Mesenteric fat pad (tissue), 1 donor: ENCODE data around the gene CFAP57. TPM values are rescaled to one million over a fixed set of nuclear protein-coding genes. Genes with fewer than 3 reads are reported as not detected.
"Not testable (repeated sequence)": the region's sequence is repeated elsewhere in the genome, so short reads cannot be mapped to it uniquely, and the experiment has no call there.

Experiments
- DNase-seq: peaks from one replicate; pipeline ENCODE4 v3.0.0-alpha.2; 2020; ENCODE audit warnings: low spot score
- long read RNA-seq: library from polyadenylated mRNA; unstranded; transcript quantifications from one replicate; pipeline ENCODE4 v2.0.0, GENCODE V29; 2020
- total RNA-seq: library from RNA; stranded (reverse); fragmentation: NEBNext Ultra II Directional; extraction: Animal tissue kit (Norgen Biotek cat#: 25700); gene quantifications from one replicate; pipeline ENCODE4 v1.2.1, GENCODE V29; 2021
- donor health status: DM: yes; HTN: yes; CAD: no.

Gene CFAP57
- 0.19 TPM for total RNA-seq
- long read RNA-seq, partial matches to known transcripts: 1 of 2 reads
- long read RNA-seq, other reads (novel, unspliced or antisense): 1 of 2 reads

DNA sequence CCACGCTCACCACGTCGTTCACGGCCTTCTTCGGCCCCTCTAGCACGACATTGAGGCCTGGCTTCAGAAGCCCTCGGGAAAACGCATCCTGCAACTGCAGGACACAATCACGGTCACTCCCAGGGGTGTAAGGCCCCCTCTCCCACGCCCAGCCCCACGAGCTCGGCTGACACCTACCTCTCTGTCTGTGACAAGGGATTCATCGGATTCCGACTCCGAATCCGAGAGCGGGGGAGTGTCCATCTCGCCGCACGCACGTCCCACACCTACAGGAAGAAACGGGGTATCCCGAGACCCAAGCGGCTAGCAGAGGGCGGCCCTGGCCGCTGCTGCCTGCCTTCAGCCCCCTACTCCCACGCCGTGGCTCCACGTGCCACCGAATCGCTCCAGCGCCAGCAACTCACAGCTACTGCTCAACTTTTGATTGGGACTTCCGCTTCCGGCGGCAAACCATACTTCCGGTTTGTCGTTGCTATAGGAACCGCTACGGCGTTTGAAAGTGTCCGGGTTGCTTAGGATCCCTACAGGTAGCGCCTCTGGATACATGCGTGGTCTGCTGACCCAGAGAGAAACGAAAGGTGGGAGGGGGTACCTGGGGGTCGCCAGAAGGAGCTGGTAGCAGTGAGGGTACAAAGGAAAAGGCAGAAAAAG lies at the start of gene CFAP57, which contains the start of gene EBNA1BP2:
CFAP57 (plus strand) TSS at position 455 of the 651 bp plus-strand sequence. CDS start 424 bp downstream, outside the sequence.
EBNA1BP2 (minus strand) TSS at position 415 of the 651 bp plus-strand sequence; CDS start at position 243, 172 bp downstream.
- DNase-seq: peak; percentile 94

DNA sequence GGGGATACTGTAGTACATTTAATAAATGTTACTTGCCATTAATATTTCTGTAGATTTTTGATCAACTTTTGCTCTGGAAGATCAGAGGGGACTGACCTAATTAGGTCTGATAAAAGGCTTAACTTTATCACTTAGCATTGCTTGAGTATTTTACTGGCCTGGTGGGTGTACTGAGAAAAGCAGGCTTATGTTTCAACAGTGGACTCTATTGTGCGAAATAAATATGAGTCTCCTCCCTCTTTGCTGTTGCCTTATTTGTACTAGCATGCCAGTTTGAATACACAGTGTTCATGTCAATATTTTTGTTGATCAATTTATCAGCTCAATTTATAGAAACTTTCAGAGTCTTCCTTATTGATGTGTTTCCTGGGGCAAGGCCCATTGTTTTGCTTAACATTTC lies 49.1 kb upstream of the CFAP57 start:
- no peak for DNase-seq

DNA sequence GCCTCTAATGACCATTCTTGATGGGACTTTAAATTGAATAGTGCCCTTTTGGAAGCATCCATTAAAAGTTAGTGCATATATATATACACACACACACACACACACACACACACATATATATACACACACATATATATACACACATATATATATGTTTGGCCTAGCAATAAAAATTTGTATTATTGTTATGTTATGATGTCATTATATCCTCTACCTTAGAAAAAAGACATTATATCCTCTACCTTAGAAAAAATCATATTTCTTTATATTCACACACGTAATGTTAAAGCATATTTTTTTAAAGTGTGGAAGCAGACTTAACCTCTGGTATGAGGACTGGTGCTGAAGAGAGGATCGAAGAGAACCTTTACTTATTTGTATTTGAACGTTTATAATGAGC lies 43.3 kb upstream of the CFAP57 start:
- DNase-seq: no peak

DNA sequence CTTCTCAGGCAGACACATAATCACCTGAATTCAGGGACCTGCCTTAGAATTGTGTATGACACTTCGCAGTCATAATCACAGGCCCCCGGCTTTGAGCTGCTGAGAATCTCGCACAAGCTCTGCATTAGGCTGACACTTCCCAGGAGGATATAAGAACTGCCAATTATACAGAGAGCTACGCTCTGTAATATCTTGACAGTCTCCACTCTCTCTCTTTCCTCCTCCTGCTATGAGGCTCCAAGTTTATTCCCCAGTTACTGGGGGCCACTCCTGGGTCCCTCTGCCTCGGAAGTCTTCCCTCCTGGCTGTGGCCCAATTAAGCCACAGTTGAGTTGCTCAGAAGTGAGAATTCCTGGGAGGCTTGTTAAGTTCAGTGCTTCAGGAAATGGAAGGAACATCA lies 42.7 kb upstream of the CFAP57 start:
- DNase-seq: no peak

DNA sequence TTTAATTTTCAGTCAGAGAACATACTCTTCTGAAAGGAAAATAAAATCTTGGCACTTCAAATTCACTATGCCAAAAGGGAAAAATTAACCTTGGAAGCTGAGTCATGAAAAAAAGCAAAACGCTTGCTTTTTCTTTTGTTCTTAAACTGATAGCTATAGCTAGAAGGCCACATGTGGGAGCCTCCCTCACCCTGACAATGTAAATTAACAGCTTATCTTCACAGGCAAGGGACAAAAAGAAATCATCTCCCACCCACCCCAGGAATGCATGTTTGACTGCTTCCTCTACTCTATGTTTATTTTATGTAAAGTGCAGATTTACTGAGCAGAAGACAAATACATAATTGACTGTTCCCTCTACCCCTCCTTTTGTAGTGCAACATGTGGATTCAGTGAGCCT lies 38.1 kb upstream of the CFAP57 start:
- no peak for DNase-seq

DNA sequence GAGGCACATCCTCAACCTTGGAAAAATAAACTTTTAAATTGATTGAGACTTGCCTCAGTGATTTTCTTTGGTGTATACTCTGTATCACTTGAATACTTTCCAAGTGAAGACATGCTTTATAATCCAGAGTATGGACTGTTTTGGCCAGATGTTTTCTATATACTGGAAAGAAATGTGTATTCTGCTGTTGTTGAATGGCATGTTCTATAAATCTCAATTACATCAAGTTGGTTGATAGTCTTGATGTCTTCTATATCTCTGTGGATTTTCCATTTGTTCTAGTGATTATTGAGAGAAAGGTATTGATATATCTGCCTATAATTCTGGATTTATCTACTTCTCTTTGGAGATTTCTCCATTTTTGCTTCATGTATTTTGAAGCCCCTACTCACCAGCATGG lies 37.5 kb upstream of the CFAP57 start:
- no peak for DNase-seq

DNA sequence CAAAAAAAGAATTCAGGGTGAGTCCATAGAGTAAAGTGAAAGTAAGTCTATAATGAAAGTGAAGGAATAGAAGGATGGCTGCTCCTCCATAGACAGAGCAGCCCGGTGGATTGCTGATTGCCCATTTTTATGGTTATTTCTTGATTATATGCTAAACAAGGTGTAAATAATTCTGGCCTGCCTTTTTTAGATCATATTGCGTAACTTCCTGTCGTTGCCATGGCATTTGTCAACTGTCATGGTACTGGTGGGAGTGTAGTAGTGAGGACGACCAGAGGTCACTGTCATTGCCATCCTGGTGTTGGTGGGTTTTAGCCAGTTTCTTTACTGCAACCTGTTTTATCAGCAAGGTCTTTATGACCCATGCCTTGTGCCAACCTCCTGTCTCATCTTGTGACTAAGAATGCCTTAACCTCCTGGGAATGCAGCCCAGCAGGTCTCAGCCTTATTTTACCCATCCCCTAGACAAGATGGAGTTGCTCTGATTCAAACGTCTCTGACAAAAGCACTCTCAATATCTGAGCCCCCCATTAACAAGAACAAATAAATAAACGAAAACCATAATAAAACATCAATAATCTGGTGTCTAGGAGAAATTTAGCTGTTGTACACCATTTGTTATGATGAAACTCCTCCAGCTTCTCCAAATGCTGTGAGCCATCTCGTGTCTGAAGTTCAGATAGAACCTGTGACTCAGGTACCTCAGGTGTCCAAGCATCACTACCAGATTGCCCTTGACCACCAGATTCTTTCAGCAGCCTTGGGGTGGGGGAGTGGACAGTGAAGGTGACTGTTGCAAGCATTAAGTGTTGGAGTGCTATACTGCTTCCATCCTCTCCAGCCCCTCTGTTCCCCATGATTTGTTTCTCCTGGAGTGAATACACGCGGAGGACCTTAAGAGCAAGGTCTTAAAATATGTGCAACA lies 36.0 kb upstream of the CFAP57 start:
- no peak for DNase-seq

DNA sequence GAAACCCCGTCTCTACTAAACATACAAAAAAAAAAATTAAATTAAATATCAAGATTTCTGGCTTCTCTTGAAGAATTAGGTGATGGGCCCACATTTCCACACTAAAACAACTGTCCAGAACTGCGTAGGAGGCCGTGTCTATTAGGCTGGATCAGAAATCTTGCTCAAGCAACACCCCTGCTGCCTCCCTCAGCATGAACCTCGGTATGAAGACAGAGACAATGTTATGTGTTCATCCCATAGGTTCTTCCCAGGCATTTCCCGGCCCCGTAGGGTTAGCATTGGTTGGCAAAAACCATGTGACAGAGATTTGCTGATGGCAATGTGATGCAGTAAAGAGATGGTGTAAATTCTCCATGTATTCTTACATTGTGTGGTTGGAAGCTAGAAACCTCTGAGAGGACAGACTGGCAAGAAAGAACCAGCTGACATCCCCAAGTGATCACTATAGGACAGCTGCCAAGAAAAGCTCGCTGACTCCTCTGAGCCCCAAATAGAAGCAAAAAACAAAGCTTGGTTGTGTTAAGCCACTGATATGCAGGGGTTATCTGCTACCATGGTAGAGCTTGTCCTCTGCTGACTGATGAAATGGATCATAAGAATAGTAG lies 34.6 kb upstream of the CFAP57 start:
- DNase-seq: no peak

DNA sequence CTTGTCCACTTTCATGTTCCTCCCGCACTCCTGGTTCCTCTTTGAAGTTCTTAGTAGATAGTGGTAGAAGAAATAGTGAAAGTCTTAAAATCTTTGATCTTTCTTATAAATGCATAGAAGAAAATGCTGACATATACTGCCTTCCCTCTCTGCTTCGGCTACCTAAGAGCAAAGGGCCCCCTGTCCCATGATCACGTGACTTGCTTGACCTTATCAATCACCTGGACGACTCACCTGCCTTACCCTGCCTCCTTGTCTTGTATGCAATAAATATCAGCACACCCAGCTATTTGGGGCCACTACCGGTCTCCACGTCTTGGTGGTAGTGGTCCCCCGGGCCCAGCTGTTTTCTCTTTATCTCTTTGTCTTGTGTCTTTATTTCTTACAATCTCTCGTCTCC lies 32.8 kb upstream of the CFAP57 start:
- not testable (repeated sequence) for DNase-seq

DNA sequence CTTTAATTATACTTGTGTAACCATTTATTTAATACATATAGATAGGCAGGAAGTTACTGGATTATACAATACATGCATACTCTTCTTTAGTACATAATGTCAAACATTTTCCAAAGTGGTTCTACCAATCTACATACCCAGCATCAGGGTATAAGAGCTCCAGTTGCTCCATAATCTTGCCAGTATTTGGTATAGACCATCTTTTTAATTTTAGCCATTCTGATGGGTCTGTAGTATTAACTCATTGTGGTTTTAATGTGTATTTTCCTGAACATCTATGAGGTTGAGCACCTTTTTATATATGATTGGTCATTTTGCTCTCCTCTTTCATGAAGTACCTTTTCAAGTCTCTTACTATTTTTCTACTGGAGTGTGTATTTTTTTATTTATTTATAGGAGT lies 32.1 kb upstream of the CFAP57 start:
- DNase-seq: no peak

DNA sequence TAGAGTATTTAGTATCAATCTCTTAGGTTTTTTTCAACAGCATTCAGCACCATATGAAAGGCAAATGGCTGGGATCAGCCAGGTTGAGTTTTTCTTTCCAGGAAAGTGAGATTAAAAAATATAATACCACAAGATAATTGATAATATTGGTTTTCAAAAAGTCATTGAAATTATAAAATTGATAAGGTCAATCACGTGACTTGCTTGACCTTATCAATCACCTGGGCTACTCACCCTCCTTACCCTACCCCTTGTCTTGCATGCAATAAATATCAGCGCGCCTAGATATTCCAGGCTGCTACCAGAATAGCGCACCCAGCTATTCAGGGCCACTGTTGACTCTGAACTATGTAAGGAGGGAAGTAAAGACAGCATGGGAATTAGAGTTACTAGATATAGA lies 31.5 kb upstream of the CFAP57 start:
- DNase-seq: no peak

DNA sequence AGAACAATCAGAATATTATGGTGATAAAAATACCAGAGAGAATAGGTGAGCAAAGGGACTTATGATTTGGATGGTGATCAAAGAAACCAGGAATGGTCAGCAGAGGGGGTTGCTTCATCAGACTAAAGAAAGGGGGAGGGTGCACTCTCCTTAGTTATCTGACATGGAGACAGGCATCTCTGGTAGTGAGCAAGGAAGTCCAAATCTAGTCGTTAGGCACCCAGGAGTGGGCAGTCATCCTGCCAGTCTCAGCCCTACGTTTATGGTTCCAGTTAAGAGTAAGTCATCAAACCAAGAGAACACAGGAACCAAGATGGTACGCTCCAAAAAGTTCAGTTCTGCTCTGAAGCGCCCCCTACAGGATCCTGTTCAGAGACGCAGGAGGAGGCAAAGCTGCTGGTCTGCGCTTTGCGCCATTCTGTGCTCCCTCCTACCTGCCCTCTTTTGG lies 28.7 kb upstream of the CFAP57 start:
- no peak for DNase-seq

DNA sequence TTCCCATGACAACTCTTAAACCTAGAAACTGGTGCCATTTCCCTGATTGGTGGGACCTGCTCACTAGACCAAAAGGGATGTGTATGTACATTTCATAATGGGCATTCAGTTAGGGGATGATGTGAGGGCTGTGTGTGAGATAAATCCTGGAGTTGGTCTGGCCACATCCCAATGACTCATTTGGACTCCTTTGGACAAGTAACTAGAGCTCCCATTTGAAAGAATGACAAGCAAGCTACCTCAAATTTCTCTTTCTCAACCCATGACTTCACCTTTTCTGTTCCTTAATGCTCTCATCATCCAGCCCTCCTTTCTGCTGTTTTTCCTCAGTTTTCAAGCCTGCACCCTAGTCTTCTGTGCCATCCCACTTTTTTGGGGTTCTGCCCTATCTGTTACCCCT lies 27.9 kb upstream of the CFAP57 start:
- no peak for DNase-seq

DNA sequence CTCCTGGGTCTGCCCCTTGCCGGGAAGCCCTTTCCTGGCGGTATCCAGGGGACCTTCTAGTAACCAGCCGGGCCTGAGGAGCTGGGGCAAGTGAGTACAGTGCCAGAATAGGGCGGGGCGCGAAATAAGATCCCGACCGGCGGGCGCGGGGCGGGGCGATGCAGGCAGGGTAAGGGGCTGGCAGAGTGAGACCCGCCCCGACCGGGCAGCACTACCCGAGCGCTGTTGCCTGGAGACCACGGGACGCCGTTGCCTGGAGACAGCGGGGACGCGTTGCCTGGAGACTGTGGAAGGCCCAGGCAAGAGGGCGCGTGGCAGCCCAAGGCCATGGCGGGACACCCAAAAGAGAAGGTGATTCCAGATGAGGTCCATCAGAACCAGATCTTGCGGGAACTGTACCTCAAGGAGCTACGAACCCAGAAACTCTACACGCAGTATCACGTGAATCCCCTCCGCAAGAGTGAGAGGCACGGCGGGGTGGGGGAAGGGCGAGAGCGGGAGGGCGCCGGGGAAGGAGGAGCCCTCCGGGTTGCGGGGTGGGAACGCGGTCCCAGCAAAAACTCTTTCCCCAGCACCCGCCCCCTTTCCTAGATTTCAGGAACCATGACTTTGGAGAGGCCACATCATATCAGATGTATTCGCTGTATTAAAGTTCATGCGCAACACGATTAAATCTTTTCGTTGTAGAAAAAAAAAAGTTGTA lies 24.4 kb upstream of the CFAP57 start:
- peak; percentile 90 for DNase-seq

DNA sequence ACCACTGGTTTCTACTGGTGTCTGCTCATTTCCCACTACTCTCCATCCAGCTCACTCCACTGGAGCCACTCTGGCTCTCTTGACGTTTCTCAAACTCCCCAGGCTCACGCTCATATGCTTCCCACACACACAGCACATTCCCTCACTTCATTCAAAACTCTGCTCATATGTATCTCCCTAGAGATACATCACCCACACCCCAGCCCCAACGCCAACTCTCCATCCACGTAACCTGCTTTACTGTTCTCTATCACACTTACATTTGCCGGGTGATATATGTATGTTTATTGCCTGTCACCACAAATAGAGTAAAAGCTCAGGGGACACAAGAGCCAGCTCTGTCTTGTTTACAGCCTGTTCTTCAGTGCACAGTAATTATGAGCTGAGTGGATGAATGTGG lies 22.2 kb upstream of the CFAP57 start:
- peak; percentile 39 for DNase-seq

DNA sequence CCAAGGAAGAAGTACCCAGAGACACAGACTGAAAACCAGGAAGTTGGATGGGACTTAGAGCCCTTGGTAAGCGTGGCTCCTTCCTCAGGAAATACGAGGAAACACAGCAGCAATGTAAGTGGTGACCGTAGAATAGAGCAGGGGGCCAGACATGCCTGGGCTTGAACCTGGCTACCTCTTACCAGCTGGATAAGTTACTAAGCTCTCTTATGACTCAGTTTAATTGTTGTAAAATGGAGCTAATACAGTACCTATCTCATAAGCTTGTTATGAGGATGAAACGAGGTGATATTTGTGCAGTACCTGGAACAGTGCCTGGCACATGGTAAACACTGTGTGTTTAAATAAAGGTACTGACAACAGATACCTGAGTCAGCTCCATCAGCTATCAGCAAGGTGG lies 19.3 kb upstream of the CFAP57 start:
- DNase-seq: peak; percentile 18

DNA sequence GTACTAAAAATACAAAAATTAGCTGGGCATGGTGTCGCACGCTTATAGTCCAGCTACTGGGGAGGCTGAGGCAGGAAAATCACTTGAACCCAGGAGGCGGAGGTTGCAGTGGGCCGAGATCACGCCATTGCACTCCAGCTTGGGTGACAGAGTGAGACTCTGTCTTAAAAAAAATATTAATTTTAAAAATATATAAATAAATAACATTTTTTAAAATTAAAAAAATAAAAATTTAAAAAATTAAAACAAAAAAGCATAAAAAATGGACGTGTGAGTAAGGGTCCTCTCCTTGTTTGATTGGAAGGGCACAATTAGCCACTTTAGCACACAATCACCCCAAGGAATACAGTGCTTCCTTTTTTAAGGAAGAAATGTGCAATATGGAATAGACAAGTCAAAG lies 18.7 kb upstream of the CFAP57 start:
- DNase-seq: no peak

DNA sequence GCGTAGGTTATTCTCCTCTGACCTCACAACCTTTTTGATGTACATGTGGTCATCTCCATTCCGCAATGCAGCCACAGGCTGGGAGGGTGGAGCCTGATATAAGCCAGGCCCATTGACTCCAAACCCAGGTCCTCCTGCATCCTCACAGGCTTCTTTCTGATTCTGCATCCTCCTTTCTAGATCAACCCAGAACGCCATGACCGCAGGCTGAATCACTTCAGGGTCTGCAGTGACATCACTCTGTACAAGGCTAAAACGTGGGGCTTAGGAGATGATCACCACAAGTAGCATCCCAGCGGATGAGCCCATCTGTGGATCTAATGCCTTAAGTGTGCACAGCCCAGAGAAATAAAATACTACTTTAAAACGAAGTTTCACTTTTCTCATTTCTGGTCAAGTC lies 16.1 kb upstream of the CFAP57 start:
- peak; percentile 33 for DNase-seq

DNA sequence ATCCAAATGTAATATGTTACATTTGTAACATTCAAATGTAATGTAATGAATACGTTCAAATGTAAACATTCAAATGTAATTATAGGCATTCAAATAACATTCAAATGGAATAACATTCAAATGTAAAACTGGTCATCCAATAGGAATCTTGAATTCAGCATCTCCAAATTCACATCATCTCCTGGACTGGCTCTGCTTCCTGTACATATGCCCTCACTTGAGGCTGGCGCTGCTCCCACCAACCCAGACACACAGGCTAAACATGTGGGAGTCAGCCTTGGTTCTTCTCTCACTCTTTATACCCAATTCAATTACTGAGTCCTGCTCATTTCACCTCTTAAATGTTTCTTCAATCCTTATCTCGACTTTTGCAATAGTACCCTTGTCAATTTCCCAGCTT lies 7.0 kb upstream of the CFAP57 start:
- DNase-seq: no peak

DNA sequence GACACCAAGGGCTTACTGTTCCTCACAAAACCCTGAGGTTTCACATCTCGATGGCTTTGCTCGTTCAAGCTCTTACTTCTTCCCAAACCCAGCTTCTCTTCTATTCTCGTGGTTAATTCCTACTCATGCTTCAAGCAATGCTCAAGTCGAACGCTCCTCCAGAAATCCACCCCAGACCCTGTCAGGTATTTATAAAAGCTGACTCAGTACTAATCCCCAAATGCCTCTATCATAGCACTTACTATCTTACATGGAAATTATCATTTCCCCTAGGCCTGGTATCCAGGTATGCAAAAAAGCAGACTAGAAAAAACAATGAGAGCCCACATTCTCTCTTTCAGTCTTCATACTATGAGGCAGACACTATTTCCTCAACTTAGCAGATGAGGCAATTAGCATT lies 6.4 kb upstream of the CFAP57 start:
- no peak for DNase-seq

DNA sequence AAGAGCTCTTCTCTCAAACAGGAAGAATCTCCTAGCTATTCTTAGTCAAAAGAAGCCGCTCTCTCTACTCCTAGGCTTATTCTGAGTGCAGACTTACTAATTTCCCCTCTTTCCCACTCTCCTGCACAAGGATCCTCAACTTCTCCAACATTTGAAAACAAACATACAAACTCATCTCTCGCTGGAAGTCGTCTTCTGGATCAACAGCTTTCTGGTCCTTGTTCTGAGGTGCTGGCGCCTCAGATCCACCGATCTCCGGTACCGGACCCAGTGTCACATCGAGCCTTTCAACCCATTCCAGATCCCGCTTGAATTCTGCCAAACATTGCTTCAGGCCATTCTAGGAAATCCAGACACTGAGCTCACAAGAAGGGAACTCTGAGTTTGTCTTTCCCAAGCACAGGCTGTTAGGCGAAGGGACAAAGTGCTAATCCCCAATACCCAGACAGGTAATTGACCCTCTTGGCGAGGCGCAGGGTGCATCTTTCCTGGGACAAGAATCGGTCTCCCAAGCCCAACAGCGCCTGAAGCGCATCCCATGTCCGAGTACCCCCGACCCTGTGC lies 736 bp upstream of the CFAP57 start:
- DNase-seq: no peak
